Subcutaneous adipose tissue (tissue), 4 donors: ENCODE measurements around the gene DENND4C. TPM values are rescaled to one million over a fixed set of nuclear protein-coding genes. Genes with fewer than 3 reads are reported as not detected.

Experiments used
- total RNA-seq, 4 donors: library from RNA; depleted of rRNA; stranded (reverse); fragments of >200 nt; gene quantifications; one replicate each; pipeline ENCODE4 v1.1.0, GENCODE V29; 2016
- TF ChIP-seq, protein P1 (sequence below): fragments of 450-650 bp; IDR thresholded peaks from one replicate; pipeline ENCODE4 v1.5.1; 2016; ENCODE audit warnings: low read depth, mild to moderate bottlenecking, control low read depth, antibody characterized with exemption, moderate library complexity

The DENND4C gene
- total RNA-seq, 4 donors from 2014 or later = 111 to 309 (median 167) TPM

DNA sequence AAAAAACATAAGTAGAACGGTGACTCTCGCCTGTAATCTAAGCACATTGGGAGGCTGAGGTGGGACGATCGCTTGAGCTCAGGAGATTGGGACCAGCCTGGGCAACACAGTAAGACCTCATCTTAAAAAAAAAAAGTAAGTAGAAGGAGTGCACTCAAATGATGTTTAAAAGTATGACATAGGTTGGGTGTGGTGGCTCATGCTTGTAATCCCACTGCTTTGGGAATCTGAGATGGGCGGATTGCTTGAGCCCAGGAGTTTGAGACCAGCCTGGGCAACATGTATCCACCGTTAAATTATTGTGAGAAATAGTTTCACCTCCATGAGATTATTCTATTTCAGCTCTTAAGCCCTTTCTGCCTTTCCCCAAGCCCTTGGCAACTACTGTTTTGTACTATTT is 11.2 kb downstream of the DENND4C start:
- TF ChIP-seq, protein P1, sequence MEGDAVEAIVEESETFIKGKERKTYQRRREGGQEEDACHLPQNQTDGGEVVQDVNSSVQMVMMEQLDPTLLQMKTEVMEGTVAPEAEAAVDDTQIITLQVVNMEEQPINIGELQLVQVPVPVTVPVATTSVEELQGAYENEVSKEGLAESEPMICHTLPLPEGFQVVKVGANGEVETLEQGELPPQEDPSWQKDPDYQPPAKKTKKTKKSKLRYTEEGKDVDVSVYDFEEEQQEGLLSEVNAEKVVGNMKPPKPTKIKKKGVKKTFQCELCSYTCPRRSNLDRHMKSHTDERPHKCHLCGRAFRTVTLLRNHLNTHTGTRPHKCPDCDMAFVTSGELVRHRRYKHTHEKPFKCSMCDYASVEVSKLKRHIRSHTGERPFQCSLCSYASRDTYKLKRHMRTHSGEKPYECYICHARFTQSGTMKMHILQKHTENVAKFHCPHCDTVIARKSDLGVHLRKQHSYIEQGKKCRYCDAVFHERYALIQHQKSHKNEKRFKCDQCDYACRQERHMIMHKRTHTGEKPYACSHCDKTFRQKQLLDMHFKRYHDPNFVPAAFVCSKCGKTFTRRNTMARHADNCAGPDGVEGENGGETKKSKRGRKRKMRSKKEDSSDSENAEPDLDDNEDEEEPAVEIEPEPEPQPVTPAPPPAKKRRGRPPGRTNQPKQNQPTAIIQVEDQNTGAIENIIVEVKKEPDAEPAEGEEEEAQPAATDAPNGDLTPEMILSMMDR = no peak

DNA sequence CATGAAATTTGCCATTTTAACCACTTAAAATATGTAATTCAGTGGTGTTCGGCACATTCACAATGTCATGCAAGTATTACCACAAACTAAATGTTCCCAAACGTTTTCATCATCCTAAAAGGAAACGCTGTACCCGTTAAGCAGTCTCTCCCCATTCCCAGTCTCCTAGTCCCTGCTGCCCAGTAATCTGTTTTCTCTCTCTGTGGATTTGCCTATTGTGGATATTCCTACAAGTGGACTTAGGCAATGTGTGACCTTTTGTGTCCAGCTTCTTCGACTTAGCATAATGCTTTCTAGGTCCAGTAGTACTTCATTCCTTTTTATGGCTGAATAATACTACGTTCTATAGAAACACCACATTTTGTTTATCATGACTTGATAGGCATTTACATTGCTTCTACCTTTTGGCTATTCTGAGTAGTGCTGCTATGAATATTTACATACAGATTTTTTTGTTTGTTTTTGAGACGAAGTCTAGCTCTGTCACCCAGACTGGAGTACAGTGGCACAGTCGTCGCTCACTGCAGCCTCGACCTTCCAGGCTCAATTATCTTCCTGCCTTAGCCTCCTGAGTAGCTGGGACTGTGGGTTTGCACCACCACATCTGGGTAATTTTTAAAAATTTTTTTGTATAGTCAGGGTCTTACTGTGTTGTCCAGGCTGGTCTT is 13.0 kb downstream of the DENND4C start:
- TF ChIP-seq, protein P1 = no peak

DNA sequence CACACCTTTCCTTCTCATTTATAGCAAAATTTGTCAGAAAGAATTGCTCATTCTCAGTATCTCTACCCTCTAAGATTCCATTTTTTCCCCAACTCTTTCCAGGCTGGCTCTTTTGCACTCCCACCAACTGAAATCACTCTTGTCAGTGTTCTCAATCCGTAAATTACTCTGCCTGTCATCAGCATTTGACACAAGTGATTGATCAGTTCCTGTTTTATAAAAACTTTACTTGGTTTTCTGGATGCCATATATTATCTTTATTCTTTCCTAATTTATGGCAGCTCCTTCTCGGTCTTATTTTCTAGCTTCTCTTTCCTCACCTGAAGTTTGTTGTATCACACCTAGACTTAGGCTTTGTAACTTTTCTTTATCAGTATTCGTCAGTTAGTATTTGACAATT is 16.4 kb downstream of the DENND4C start:
- TF ChIP-seq, protein P1 = no peak

DNA sequence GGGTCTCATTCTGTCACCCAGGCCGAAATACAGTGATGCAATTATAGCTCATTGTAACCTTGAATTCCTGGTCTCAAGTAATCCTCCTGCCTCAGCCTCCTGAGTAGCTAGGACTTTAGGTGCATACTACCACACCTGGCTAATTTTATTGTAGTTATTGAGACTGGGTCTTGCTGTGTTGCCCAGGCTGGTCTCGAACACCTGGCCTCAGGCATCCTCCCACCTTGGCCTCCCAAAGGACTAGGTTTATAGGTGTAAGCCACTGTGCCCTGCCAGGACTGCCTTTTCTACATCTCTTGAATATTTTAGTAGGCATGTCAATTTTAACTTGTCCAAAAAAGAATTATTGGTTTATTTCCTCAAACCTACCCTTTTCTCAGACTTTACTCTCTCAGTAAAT is 16.9 kb downstream of the DENND4C start:
- TF ChIP-seq, protein P1 = no peak

DNA sequence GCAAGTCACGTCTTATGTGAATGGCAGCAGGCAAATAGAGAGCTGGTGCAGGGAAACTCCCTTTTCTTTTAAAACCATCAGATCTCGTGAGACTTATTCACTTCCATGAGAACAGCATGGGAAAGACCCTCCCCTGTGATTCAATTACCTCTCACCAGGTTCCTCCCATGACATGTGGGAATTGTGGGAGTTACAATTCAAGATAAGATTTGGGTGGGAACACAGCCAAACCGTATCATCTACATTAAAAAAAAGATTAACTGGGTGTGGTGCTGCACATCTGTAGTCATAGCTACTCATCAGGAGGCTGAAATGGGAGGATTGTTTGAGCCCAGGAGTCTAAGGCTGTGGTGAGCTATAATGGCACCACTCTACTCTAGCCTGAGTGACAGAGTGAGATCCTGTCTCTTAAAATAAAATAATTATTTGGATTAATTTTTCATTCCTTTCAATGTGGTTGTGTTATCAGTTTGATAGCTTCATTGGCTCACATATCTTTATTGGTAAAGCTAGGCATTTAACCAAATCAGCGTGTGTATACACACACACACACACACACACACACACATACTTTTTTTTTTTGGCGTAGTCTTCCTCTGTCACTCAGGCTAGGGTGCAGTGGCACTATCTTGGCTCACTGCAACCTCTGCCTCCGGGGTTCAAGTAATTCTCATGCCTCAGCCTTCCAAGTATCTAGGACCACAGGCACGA is 21.8 kb downstream of the DENND4C start:
- TF ChIP-seq, protein P1 = no peak

DNA sequence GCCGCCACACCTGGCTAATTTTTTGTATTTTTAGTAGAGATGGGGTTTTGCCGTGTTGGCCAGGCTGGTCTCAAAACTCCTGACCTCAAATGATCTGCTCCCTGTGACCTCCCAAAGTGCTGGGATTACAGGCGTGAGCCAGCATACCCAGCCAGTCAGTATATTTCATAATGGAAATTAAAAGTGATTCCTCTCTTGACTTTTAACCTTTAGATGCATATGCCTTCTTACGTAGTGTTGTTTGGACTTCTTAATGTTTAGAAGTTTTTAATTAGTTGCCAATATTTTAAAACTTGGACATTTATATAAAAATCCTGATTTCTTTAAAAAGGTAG is 22.4 kb downstream of the DENND4C start:
- TF ChIP-seq, protein P1 = no peak

DNA sequence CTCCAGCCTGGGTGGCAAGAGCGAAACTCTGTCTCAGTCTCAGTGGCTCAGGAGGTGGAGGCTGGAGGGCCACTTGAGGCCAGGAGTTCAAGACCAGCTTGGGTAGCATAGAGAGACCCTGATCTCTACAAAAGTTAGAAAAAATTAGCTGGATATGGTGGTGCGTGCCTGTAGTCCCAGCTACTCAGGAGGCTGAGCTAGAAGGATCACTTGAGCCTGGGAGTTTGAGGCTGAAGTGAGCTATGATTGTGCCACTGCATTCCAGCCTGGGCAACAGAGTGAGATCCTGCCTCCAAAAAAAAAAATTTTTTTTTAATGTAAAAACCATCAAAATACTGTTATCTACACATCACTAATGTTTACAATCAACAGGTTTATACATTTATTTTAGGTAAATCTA is 24.6 kb downstream of the DENND4C start:
- TF ChIP-seq, protein P1 = no peak
